ENCODE data around the gene GOLGA3. TPM values are rescaled to one million over a fixed set of nuclear protein-coding genes. Genes with fewer than 3 reads are reported as not detected.

GOLGA3 gene
- total and polyA plus RNA-seq, 2 experiments from 2014 or later: 10.3 to 57.8 TPM

GRCh38 chr12:132786192-132786591 lies 42.5 kb downstream of the GOLGA3 start (continued):
- TF ChIP-seq ZNF462 (CRISPR knock-in tag; IDR thresholded peaks at IDR 0.05) (no peak), ETS1 (IDR thresholded peaks at IDR 0.05) (no peak), CTCF (conservative IDR thresholded peaks at IDR 0.05; ENCODE audit: low read depth in 2 of 2) (no peak), STAT1 (IDR thresholded peaks at IDR 0.05; ENCODE audit: unreplicated experiment) (no peak)

- Mint-ChIP-seq H3K27ac (no peak overlapping the region), H3K4me1 (no peaks in the 10 kb centered on the region), H3K9me3 (no peaks in the 10 kb centered on the region), H3K27me3 (ENCODE audit: insufficient read depth, low read depth, poor library complexity) (peaks cover 11% of the 10 kb centered on the region), H3K36me3 (ENCODE audit: low read depth) (peaks cover 73% of the 10 kb centered on the region), H3K4me3 (no peak overlapping the region)
- no peak for DNase-seq (ENCODE audit: low spot score)
- Histone ChIP-seq H3F3A (replicated peaks; ENCODE audit: low read depth) (0 out of 2 replicates have a peak, but pooled peaks cover 6% of the 10 kb centered on the region), H3K27me3 (ENCODE audit: insufficient read depth) (no peaks in the 10 kb centered on the region), H3K36me3 (ENCODE audit: insufficient read depth) (peaks cover 21% of the 10 kb centered on the region), H3K4me2 (no peak overlapping the region), H4K20me1 (replicated peaks; ENCODE audit: insufficient read depth) (no peaks in the 10 kb centered on the region), H3K4me3 (no peak overlapping the region), H3K9me2 (ENCODE audit: insufficient read depth) (no peaks in the 10 kb centered on the region), H3K79me2 (replicated peaks; ENCODE audit: insufficient read depth) (no peaks in the 10 kb centered on the region), H3K27ac (ENCODE audit: low read depth) (no peak overlapping the region), H2AFZ (no peak overlapping the region), H3K4me1 (ENCODE audit: insufficient read depth) (no peaks in the 10 kb centered on the region)
- ATAC-seq: no peak
- no peak for TF ChIP-seq ZNF462 (CRISPR knock-in tag; IDR thresholded peaks at IDR 0.05)
- TF ChIP-seq NANOG (IDR thresholded peaks at IDR 0.05; ENCODE audit: borderline replicate concordance): no peak
- TF ChIP-seq EZH2phosphoT487 (IDR thresholded peaks at IDR 0.05; ENCODE audit: unreplicated experiment): no peak
These were observed 44.1 kb downstream of the GOLGA3 start for GRCh38 chr12:132784580-132784979.

All from GM23338 (cell line).